GM23338 (cell line): ENCODE results near the gene VENTX. TPM values are rescaled to one million over a fixed set of nuclear protein-coding genes. Genes with fewer than 3 reads are reported as not detected.
"Not testable (repeated sequence)": the region's sequence is repeated elsewhere in the genome, so short reads cannot be mapped to it uniquely, and the experiment has no call there.

Experiments
- ATAC-seq: fragments of 200-7000 bp; cut with Tn5 transposase; 3 replicates; pipeline ENCODE4 v1.9.1; 2020
- DNase-seq: peaks from one replicate; pipeline ENCODE4 v3.0.0-alpha.2; 2015; ENCODE audit warnings: low spot score
- H2AFZ ChIP-seq: fragments of 200-600 bp; sonication (generic); 2 replicates; pipeline ENCODE4 v1.8.0; 2016; ENCODE audit warnings: antibody characterized with exemption, mild to moderate bottlenecking, moderate library complexity
- H3F3A ChIP-seq: fragments of 200-600 bp; sonication (generic); replicated peaks from 2 replicates; pipeline ENCODE4 v1.8.0; 2017; ENCODE audit warnings: antibody characterized with exemption, mixed run types, low read depth
- H3K27ac ChIP-seq: fragments of 200-600 bp; sonication (generic); 2 replicates; pipeline ENCODE4 v1.6.1; 2016; ENCODE audit warnings: low read depth
- H3K27me3 ChIP-seq: fragments of 200-600 bp; sonication (generic); 2 replicates; pipeline ENCODE4 v1.8.0; 2016; ENCODE audit warnings: mild to moderate bottlenecking, mixed run types, moderate library complexity; ENCODE audit not compliant: insufficient read depth
- H3K36me3 ChIP-seq: fragments of 200-600 bp; sonication (generic); 2 replicates; pipeline ENCODE4 v1.8.0; 2016; ENCODE audit warnings: mild to moderate bottlenecking; ENCODE audit not compliant: insufficient read depth
- H3K4me1 ChIP-seq: fragments of 200-600 bp; sonication (generic); 2 replicates; pipeline ENCODE4 v1.8.0; 2016; ENCODE audit warnings: mild to moderate bottlenecking, moderate library complexity; ENCODE audit not compliant: insufficient read depth
- H3K4me2 ChIP-seq: fragments of 200-600 bp; sonication (generic); 2 replicates; pipeline ENCODE4 v1.7.1; 2017; ENCODE audit warnings: mixed run types
- H3K4me3 ChIP-seq: fragments of 200-600 bp; sonication (generic); 2 replicates; pipeline ENCODE4 v1.6.1; 2016; ENCODE audit warnings: mixed run types
- H3K79me2 ChIP-seq: fragments of 200-600 bp; sonication (generic); replicated peaks from 2 replicates; pipeline ENCODE4 v1.8.0; 2017; ENCODE audit warnings: mild to moderate bottlenecking; ENCODE audit not compliant: insufficient read depth
- H3K9me2 ChIP-seq: fragments of 200-600 bp; sonication (generic); 2 replicates; pipeline ENCODE4 v1.8.0; 2017; ENCODE audit not compliant: insufficient read depth
- H4K20me1 ChIP-seq: fragments of 200-600 bp; sonication (generic); replicated peaks from 2 replicates; pipeline ENCODE4 v1.8.0; 2017; ENCODE audit warnings: mild to moderate bottlenecking; ENCODE audit not compliant: insufficient read depth
- H3K27ac Mint-ChIP-seq: 2 replicates; pipeline ENCODE4 v1.8.0; 2020; ENCODE audit warnings: inconsistent platforms, mild to moderate bottlenecking, moderate library complexity, mixed read lengths
- H3K27me3 Mint-ChIP-seq: 3 replicates; pipeline ENCODE4 v1.8.0; 2022; ENCODE audit warnings: low read depth, mild to moderate bottlenecking, moderate library complexity, mixed read lengths, inconsistent platforms; ENCODE audit not compliant: insufficient read depth, poor library complexity
- H3K36me3 Mint-ChIP-seq: 3 replicates; pipeline ENCODE4 v1.8.0; 2021; ENCODE audit warnings: low read depth, mild to moderate bottlenecking, inconsistent platforms, moderate library complexity, mixed read lengths
- H3K4me1 Mint-ChIP-seq: 3 replicates; pipeline ENCODE4 v1.8.0; 2020; ENCODE audit warnings: mild to moderate bottlenecking, inconsistent platforms, mixed read lengths
- H3K4me3 Mint-ChIP-seq: 3 replicates; pipeline ENCODE4 v1.8.0; 2021; ENCODE audit warnings: moderate library complexity, mild to moderate bottlenecking, inconsistent platforms, mixed read lengths
- H3K9me3 Mint-ChIP-seq: 3 replicates; pipeline ENCODE4 v1.8.0; 2020; ENCODE audit warnings: moderate library complexity, mild to moderate bottlenecking, inconsistent platforms, mixed read lengths
- ETS1 ChIP-seq: IDR thresholded peaks from 2 replicates; pipeline ENCODE4 v1.6.1; 2016; ENCODE audit warnings: antibody characterized with exemption
- EZH2 ChIP-seq: fragments of 200-600 bp; sonication (generic); IDR thresholded peaks from one replicate; pipeline ENCODE4 v1.8.0; 2017; ENCODE audit warnings: antibody characterized with exemption, mild to moderate bottlenecking, low read depth; ENCODE audit not compliant: unreplicated experiment
- JUNB ChIP-seq: IDR thresholded peaks from one replicate; pipeline ENCODE4 v1.6.1; 2016; ENCODE audit warnings: antibody characterized with exemption; ENCODE audit not compliant: unreplicated experiment
- NANOG ChIP-seq: IDR thresholded peaks from 2 replicates; pipeline ENCODE4 v1.6.1; 2016; ENCODE audit warnings: antibody characterized with exemption, borderline replicate concordance
- REST ChIP-seq: IDR thresholded peaks from one replicate; pipeline ENCODE4 v1.6.1; 2018; ENCODE audit warnings: antibody characterized with exemption; ENCODE audit not compliant: unreplicated experiment
- ZNF114 ChIP-seq: fragments of 250-450 bp; sonication (Bioruptor Pico); IDR thresholded peaks from 2 replicates; pipeline ENCODE4 v1.5.0; 2020; ENCODE audit warnings: mild to moderate bottlenecking, moderate library complexity
- polyA plus RNA-seq: library from polyadenylated mRNA; unstranded; fragments of >200 nt; fragmentation: Nextera tagmentation; extraction: Ambion mirVana; gene quantifications from 2 replicates; pipeline ENCODE4 v1.2.1, GENCODE V29; 2016
- total RNA-seq: library from RNA; depleted of rRNA; stranded (reverse); fragments of >200 nt; shearing (Covaris generic); gene quantifications from 2 replicates; pipeline ENCODE4 v1.2.3, GENCODE V29; 2014
- TF ChIP-seq, protein P1 (sequence below), 2 experiments: fragments of 200-600 bp in 1 of 2; sonication (generic) in 1 of 2; conservative IDR thresholded peaks; 2 replicates each; pipeline versions ENCODE4 v1.5.1 to v1.6.1; 2016 to 2017; ENCODE audit warnings: antibody characterized with exemption in 2 of 2, low read depth in 2 of 2, mild to moderate bottlenecking in 2 of 2, moderate library complexity in 1 of 2

The VENTX gene
- total and polyA plus RNA-seq, 2 experiments from 2014 or later, result 4.8 to 8.1 TPM

- TF ChIP-seq, protein P1, sequence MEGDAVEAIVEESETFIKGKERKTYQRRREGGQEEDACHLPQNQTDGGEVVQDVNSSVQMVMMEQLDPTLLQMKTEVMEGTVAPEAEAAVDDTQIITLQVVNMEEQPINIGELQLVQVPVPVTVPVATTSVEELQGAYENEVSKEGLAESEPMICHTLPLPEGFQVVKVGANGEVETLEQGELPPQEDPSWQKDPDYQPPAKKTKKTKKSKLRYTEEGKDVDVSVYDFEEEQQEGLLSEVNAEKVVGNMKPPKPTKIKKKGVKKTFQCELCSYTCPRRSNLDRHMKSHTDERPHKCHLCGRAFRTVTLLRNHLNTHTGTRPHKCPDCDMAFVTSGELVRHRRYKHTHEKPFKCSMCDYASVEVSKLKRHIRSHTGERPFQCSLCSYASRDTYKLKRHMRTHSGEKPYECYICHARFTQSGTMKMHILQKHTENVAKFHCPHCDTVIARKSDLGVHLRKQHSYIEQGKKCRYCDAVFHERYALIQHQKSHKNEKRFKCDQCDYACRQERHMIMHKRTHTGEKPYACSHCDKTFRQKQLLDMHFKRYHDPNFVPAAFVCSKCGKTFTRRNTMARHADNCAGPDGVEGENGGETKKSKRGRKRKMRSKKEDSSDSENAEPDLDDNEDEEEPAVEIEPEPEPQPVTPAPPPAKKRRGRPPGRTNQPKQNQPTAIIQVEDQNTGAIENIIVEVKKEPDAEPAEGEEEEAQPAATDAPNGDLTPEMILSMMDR (conservative IDR thresholded peaks at IDR 0.05; ENCODE audit: low read depth in 2 of 2), result no peak
- TF ChIP-seq EZH2 (no peak), ETS1 (no peak), ZNF114 (no peak), REST (no peak)
Measured at GRCh38 chr10:133221331-133221730, 16.3 kb upstream of the VENTX start (continued).

- not testable (repeated sequence) for H2AFZ ChIP-seq, H3K27ac ChIP-seq, H3K4me1 ChIP-seq, ATAC-seq, H3K27ac Mint-ChIP-seq, H3K79me2 ChIP-seq, H3K9me3 Mint-ChIP-seq, H3K27me3 ChIP-seq, H3K4me3 Mint-ChIP-seq, H3K4me2 ChIP-seq, H3K4me3 ChIP-seq, H3K36me3 Mint-ChIP-seq, H4K20me1 ChIP-seq, DNase-seq, H3K36me3 ChIP-seq, H3K9me2 ChIP-seq, H3K4me1 Mint-ChIP-seq
- peaks cover 11% of the 10 kb centered on the region for H3K27me3 Mint-ChIP-seq
- peaks cover 14% of the 10 kb centered on the region; the same call in 1 of the 2 replicates for H3F3A ChIP-seq
Measured at GRCh38 chr10:133221756-133222155, 15.9 kb upstream of the VENTX start.

DNA sequence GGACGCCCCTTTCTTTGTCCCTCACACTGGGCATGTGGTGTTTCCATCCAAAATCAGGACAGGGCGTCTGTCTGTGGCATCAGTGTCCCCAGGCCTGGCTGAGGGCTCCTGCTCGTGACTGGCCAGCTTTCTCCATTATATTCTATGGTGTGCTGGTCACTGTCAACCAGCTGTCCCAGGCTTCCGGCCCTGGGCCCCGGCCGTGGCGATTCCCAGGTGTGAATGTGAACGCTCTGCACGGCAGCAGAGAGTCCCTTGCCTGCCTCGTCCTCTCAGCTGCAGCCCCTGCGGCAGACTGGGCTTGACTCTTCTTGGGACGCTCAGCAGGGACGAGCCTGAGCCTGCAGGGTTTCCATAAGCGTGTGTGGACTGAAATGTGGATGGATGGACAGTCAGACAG, 13.6 kb upstream of the VENTX start:
- peaks cover 2% of the 10 kb centered on the region; the same call in 2 of the 3 replicates for H3K9me3 Mint-ChIP-seq
- H3K4me2 ChIP-seq, result no peak overlapping the region
- no peaks in the 10 kb centered on the region; the same call in 2 of the 3 replicates for H3K36me3 Mint-ChIP-seq
- no peaks in the 10 kb centered on the region for H3K79me2 ChIP-seq
- H3F3A ChIP-seq, result peaks cover 17% of the 10 kb centered on the region; the same call in 1 of the 2 replicates
- H3K4me1 ChIP-seq, result peaks cover 5% of the 10 kb centered on the region; the same call in 1 of the 2 replicates
- no peaks in the 10 kb centered on the region for H3K36me3 ChIP-seq
- ATAC-seq, result no peak
- peaks cover 9% of the 10 kb centered on the region for H3K27me3 ChIP-seq
- H3K27ac Mint-ChIP-seq, result no peak overlapping the region
- peaks cover 26% of the 10 kb centered on the region for H3K27me3 Mint-ChIP-seq
- no peaks in the 10 kb centered on the region for H3K9me2 ChIP-seq
- H4K20me1 ChIP-seq, result no peaks in the 10 kb centered on the region
- H2AFZ ChIP-seq, result no peak overlapping the region
- no peak overlapping the region for H3K4me3 Mint-ChIP-seq
- no peak overlapping the region for H3K27ac ChIP-seq
- H3K4me1 Mint-ChIP-seq, result peaks cover 10% of the 10 kb centered on the region
- no peak overlapping the region for H3K4me3 ChIP-seq
- no peak for DNase-seq
- TF ChIP-seq ETS1, result no peak
- no peak for TF ChIP-seq JUNB
- no peak for TF ChIP-seq NANOG
- no peak for TF ChIP-seq EZH2
